GM23248 (cell line): ENCODE measurements around the gene HMG20A. TPM values are rescaled to one million over a fixed set of nuclear protein-coding genes. Genes with fewer than 3 reads are reported as not detected.

ENCODE experiments used
- DNase-seq: peaks from one replicate; pipeline ENCODE4 v3.0.0-alpha.2; 2015
- H2AFZ ChIP-seq: fragments of 200-600 bp; sonication (generic); 2 replicates; pipeline ENCODE4 v1.6.1; 2016; ENCODE audit warnings: antibody characterized with exemption
- H3F3A ChIP-seq: fragments of 200-600 bp; sonication (generic); 2 replicates; pipeline ENCODE4 v1.6.1; 2016; ENCODE audit warnings: mild to moderate bottlenecking, antibody characterized with exemption, mixed run types; ENCODE audit not compliant: insufficient read depth
- H3K27ac ChIP-seq: fragments of 200-600 bp; sonication (generic); 2 replicates; pipeline ENCODE4 v1.5.1; 2016; ENCODE audit warnings: mild to moderate bottlenecking
- H3K27me3 ChIP-seq: fragments of 200-600 bp; sonication (generic); replicated peaks from 2 replicates; pipeline ENCODE4 v1.6.1; 2016; ENCODE audit warnings: mild to moderate bottlenecking; ENCODE audit not compliant: insufficient read depth
- H3K36me3 ChIP-seq: fragments of 200-600 bp; sonication (generic); 2 replicates; pipeline ENCODE4 v1.6.1; 2016; ENCODE audit warnings: low read depth, mild to moderate bottlenecking
- H3K4me1 ChIP-seq: fragments of 200-600 bp; sonication (generic); 2 replicates; pipeline ENCODE4 v1.6.1; 2016; ENCODE audit warnings: mild to moderate bottlenecking; ENCODE audit not compliant: insufficient read depth
- H3K4me2 ChIP-seq: fragments of 200-600 bp; sonication (generic); one replicate; pipeline ENCODE4 v1.6.1; 2016; ENCODE audit warnings: mild to moderate bottlenecking; ENCODE audit not compliant: unreplicated experiment
- H3K4me3 ChIP-seq: fragments of 200-600 bp; sonication (generic); 2 replicates; pipeline ENCODE4 v1.5.1; 2016; ENCODE audit warnings: mild to moderate bottlenecking
- H3K79me2 ChIP-seq: fragments of 200-600 bp; sonication (generic); 2 replicates; pipeline ENCODE4 v1.6.1; 2016; ENCODE audit warnings: mild to moderate bottlenecking; ENCODE audit not compliant: insufficient read depth
- H3K9ac ChIP-seq: fragments of 200-600 bp; sonication (generic); 2 replicates; pipeline ENCODE4 v1.6.1; 2016; ENCODE audit warnings: mild to moderate bottlenecking
- H3K9me2 ChIP-seq: fragments of 200-600 bp; sonication (generic); 2 replicates; pipeline ENCODE4 v1.6.1; 2016; ENCODE audit warnings: mixed run types, mild to moderate bottlenecking, moderate library complexity; ENCODE audit not compliant: insufficient read depth
- H3K9me3 ChIP-seq: fragments of 200-600 bp; sonication (generic); one replicate; pipeline ENCODE4 v1.6.1; 2017; ENCODE audit warnings: low read depth
- H4K20me1 ChIP-seq: fragments of 200-600 bp; sonication (generic); 2 replicates; pipeline ENCODE4 v1.6.0; 2016; ENCODE audit not compliant: insufficient read depth
- EZH2 ChIP-seq: fragments of 200-600 bp; sonication (generic); IDR thresholded peaks from 2 replicates; pipeline ENCODE4 v1.6.1; 2018; ENCODE audit warnings: antibody characterized with exemption, mild to moderate bottlenecking; ENCODE audit not compliant: insufficient read depth, poor library complexity, severe bottlenecking
- EZH2phosphoT487 ChIP-seq: fragments of 200-600 bp; sonication (generic); IDR thresholded peaks from 2 replicates; pipeline ENCODE4 v1.6.1; 2018; ENCODE audit warnings: antibody characterized with exemption, moderate library complexity, mild to moderate bottlenecking, low read depth; ENCODE audit not compliant: insufficient read depth
- WGBS, 2 experiments: methylation state at CpG; one replicate each; pipeline ENCODE4 v1.1.6; 2015 to 2017; ENCODE audit warnings: low lambda C conversion rate in 2 of 2, low coverage in 1 of 2; ENCODE audit errors: missing lambda C conversion rate in 2 of 2; 5-methylcytosine and 5-hydroxymethylcytosine counted together
- in situ Hi-C: fragments of 300-500 bp; cut with MboI; formaldehyde crosslinking; loops from 2 replicates; pipeline ENCODE4 v1.15.0; 2020
- polyA plus RNA-seq: library from polyadenylated mRNA; unstranded; fragments of >200 nt; fragmentation: Nextera tagmentation; extraction: Ambion mirVana; gene quantifications from 2 replicates; pipeline ENCODE4 v1.2.1, GENCODE V29; 2016
- total RNA-seq: library from RNA; depleted of rRNA; stranded (reverse); fragments of >200 nt; shearing (Covaris generic); gene quantifications from 2 replicates; pipeline ENCODE4 v1.2.3, GENCODE V29; 2014

HMG20A gene
- total and polyA plus RNA-seq, 2 experiments from 2014 or later = 15.1 to 25.1 TPM

DNA sequence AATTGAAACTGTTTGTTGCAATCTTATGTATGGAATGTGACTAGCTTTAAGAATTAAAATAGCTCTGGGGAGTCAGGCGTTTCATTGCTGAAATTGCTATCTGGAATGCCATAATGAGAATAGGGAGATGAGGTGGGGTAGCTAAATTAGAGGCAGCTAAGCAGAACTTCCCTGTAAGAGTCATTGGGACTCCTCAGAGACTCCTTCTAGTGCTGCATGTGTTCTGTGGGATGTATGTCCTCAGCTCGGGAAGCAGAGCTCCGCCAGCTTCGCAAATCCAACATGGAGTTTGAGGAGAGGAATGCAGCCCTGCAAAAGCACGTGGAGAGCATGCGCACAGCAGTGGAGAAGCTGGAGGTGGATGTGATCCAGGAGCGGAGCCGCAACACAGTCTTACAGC lies 57.4 kb downstream of the HMG20A start:
- no peak for DNase-seq
- H3K4me1 ChIP-seq = peaks cover 33% of the 10 kb centered on the region
- peaks cover 25% of the 10 kb centered on the region for H3F3A ChIP-seq
- no peak overlapping the region for H3K27ac ChIP-seq
- WGBS, 2 experiments = 97 to 98% methylated on average over 8 of the region's 8 CpGs
- H3K36me3 ChIP-seq = peaks cover 28% of the 10 kb centered on the region; the same call in 1 of the 2 replicates
- H3K27me3 ChIP-seq = no peaks in the 10 kb centered on the region
- H3K4me3 ChIP-seq = no peak overlapping the region
- H2AFZ ChIP-seq = no peak overlapping the region
- TF ChIP-seq EZH2 (no peak), EZH2phosphoT487 (no peak)
- H3K9ac ChIP-seq = no peak overlapping the region
- in situ Hi-C loops = no loop called here
- H3K9me2 ChIP-seq = no peaks in the 10 kb centered on the region
- H4K20me1 ChIP-seq = no peaks in the 10 kb centered on the region
- H3K79me2 ChIP-seq = no peaks in the 10 kb centered on the region
- no peak overlapping the region for H3K4me2 ChIP-seq
- H3K9me3 ChIP-seq = no peaks in the 10 kb centered on the region

DNA sequence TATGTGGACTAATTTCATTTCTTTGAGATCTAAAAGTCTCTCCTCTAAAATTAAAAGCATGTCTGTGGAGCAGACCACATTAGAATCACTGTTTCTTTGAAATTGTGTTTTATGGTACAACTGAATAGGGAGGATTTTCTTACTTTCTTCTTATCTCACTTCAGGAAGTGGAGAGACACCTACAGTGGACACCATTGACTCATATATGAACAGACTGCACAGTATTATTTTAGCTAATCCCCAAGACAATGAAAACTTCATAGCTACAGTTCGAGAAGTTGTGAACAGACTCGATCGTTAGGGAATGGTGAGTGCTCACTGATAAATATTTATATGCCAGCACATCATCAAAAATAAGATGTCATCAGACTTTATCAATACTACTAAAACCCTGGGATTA lies 58.3 kb downstream of the HMG20A start:
- Histone ChIP-seq H3K4me1 (peaks cover 38% of the 10 kb centered on the region), H3K4me3 (no peak overlapping the region), H3K79me2 (no peaks in the 10 kb centered on the region), H2AFZ (no peak overlapping the region), H3K27ac (no peak overlapping the region), H3K9ac (no peak overlapping the region), H3F3A (peaks cover 33% of the 10 kb centered on the region), H4K20me1 (no peaks in the 10 kb centered on the region), H3K4me2 (no peak overlapping the region), H3K9me2 (no peaks in the 10 kb centered on the region), H3K9me3 (no peaks in the 10 kb centered on the region), H3K36me3 (peaks cover 22% of the 10 kb centered on the region; the same call in 1 of the 2 replicates), H3K27me3 (no peaks in the 10 kb centered on the region)
- in situ Hi-C loops = no loop called here
- no peak for DNase-seq
- TF ChIP-seq EZH2phosphoT487 = no peak
- WGBS, 2 experiments = 97% methylated on average over 3 of the region's 3 CpGs

DNA sequence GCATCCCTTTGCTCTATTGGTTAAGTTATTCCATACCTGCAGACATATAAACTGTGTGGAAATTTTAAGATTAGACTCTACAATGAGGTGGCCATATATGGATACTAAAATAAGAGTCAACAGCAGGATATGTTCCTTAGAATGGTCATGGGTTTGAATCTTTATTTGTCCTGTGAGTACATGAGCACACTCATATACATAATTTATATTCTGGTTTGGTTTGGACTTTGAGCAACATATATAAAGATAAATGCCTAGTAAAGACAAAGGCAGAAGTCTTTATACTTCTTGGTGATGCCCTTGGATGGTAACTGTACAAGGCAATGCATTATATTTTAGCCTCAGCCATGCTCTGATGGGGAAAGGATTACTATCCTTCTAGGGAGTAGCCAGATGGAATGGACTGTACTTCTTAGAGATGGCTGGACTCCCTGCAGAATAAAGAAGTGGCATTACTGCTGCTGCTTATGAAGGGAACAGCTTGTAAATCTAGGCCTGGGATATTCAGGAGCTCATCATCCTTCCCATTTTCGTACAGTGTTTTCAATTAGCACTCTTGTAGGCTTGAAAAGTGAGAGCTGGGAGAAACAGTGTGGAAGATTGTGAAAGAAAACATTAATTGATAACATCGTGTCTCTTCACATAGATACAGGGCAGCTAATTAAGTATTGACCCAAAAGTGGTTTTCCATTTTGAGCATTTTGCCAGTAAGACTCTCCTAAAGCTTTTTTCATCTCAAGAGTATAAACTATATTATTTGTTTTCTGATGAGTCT lies 60.4 kb downstream of the HMG20A start:
- H3F3A ChIP-seq = peaks cover 40% of the 10 kb centered on the region
- peaks cover 42% of the 10 kb centered on the region for H3K4me1 ChIP-seq
- H3K27me3 ChIP-seq = no peaks in the 10 kb centered on the region
- no peak overlapping the region for H3K9ac ChIP-seq
- no peaks in the 10 kb centered on the region for H4K20me1 ChIP-seq
- 33 to 37% methylated on average over 2 of the region's 2 CpGs for WGBS, 2 experiments
- no peak for TF ChIP-seq EZH2phosphoT487
- TF ChIP-seq EZH2 = no peak
- DNase-seq = no peak
- no peak overlapping the region for H2AFZ ChIP-seq
- H3K4me3 ChIP-seq = 0 out of 2 replicates have a peak overlapping the region, but pooled peaks have one; percentile 7
- H3K9me3 ChIP-seq = no peaks in the 10 kb centered on the region
- peak overlapping the region; percentile 56 for H3K27ac ChIP-seq
- in situ Hi-C loops = no loop called here
- H3K9me2 ChIP-seq = no peaks in the 10 kb centered on the region
- no peaks in the 10 kb centered on the region for H3K79me2 ChIP-seq
- peak overlapping the region; percentile 61 for H3K4me2 ChIP-seq
- peaks cover 32% of the 10 kb centered on the region; the same call in 1 of the 2 replicates for H3K36me3 ChIP-seq

DNA sequence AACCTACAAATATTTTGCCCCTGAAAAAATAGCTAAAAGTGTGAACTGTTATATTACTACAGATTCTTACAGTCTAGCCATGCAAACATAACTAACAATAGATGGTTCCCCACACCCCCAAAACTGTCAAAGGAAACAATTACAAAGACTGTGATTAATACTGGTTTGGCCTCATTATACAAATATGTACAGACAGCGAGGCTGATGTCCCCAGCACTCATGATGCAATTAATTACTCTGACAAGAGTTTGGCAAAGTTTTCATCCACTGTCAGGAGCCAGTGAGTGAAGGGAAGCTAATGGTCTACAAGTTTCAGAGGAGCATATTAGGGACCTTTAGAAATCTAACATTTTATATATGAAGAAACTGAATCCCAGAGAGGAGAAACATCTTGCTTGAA lies 61.0 kb downstream of the HMG20A start:
- Histone ChIP-seq H3K4me3 (0 out of 2 replicates have a peak overlapping the region, but pooled peaks have one; percentile 7), H3K9me2 (no peaks in the 10 kb centered on the region), H3K27me3 (no peaks in the 10 kb centered on the region), H3K9ac (no peak overlapping the region), H3F3A (peaks cover 40% of the 10 kb centered on the region), H3K79me2 (no peaks in the 10 kb centered on the region), H3K4me2 (peak overlapping the region; percentile 61), H3K27ac (peak overlapping the region; percentile 56), H2AFZ (no peak overlapping the region), H4K20me1 (no peaks in the 10 kb centered on the region), H3K9me3 (no peaks in the 10 kb centered on the region), H3K36me3 (peaks cover 32% of the 10 kb centered on the region; the same call in 1 of the 2 replicates), H3K4me1 (peaks cover 42% of the 10 kb centered on the region)
- DNase-seq = peak; percentile 69
- 0% methylated on average over 1 of the region's 1 CpG for WGBS, 2 experiments
- in situ Hi-C loops = no loop called here
- TF ChIP-seq EZH2phosphoT487 (no peak), EZH2 (no peak)
